ENCODE data around the gene ELAVL2. TPM values are rescaled to one million over a fixed set of nuclear protein-coding genes. Genes with fewer than 3 reads are reported as not detected.

Gene ELAVL2
- total and polyA plus RNA-seq, 9 donors = 2.1 to 5.6 (median 3.6) TPM

DNA sequence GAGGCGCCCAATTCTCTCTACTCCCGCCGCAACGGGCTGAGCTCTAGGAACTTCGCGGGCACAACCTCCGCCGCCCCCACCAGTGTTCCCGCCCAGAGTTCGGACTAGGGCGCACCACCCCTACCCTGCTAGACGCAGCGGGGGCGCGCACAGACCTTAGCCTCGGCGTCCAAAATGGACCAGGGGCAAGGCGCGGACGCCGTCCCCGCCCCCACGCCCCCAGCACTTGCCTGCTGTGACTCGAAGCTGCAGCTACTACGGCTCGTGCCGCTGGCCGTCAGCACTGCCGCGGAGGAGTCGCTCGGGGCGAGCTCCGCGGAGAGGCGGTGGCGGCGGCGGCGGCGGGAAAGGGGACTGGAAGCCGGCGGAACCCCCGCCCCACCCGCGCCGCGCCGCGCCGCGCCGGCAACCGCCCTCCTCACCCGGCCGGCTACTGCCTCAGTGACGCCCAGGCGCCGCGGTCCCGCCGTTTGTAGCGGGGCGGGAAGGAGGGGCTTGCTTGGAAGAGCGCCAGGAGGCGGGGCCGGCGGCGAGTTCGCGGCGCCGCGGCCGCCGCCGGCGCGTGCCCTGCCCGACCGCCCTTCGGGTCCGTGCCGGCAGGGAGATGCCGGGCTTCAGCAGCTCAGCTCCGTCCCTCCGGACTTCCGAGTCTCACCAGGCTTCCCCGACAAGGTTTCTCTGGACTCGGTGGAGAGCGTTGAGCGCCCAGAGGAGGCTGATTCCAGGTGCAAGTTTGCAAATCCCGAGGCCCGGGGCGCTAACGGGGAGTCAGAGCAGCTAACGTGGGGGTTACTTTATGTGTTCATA, 4.5 kb downstream of the ELAVL2 start:
- WGBS (ENCODE audit: insufficient coverage) = under 1% methylated on average over 88 of the region's 97 CpGs
- no peaks in the 10 kb centered on the region for H3K36me3 ChIP-seq (ENCODE audit: control insufficient read depth, insufficient read depth, low read length)
- DNase-seq = peak; percentile 69
- H3K4me1 ChIP-seq (ENCODE audit: control insufficient read depth, insufficient read depth, low read length) = peaks cover 30% of the 10 kb centered on the region
- no peaks in the 10 kb centered on the region for H3K9me3 ChIP-seq (replicated peaks; ENCODE audit: control insufficient read depth, low read depth, low read length)
- no peak overlapping the region for H3K27ac ChIP-seq (ENCODE audit: low read length)
- H3K27me3 ChIP-seq (ENCODE audit: control insufficient read depth, insufficient read depth, low read length) = peaks cover 48% of the 10 kb centered on the region
- H3K4me3 ChIP-seq (ENCODE audit: low read length) = peak overlapping the region; percentile 56

DNA sequence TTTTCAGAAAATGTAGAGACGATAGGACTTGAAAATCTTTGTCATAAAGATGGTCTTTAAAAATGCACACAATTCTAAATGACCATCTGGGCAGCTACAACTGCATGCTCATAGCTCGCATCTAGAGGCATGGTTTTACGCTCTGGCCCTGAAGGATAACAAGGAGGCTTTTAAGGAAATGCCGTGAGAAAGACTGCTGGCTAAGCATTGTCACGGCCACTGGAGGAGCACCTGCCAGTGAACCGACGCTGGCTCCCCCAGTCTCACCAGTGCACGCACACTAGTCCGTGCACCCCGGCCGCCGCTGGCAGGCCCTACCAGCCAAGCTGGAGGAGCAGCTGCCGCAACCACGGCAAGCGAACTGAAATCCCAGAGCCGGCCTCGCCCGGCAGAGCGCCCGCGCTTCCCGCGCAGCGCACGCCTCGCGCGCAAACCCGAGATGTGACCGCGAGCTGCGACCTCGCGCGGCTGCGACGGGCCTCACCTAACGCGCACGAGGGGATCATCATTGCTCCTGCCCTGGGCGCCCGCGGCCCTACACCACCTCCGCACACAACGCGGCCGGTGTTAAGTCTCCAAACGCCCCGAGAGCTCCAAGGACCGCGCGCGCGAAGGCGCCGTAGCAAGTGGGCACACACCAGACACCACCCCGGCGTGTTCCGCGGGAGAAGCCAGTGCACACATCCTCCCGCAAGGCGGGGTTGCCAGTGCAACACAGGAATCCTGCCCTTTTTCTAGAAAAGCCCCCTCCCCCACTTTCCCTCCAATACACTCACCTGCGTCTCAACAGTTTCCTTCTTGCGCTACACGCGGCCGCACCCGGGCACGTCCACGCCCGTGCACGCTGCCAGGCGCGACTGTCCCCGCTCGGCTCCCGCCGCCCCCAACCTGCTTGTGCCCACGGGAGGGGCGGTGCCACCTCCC, 5.3 kb downstream of the ELAVL2 start:
- H3K27ac ChIP-seq (ENCODE audit: low read length) = no peak overlapping the region
- peaks cover 48% of the 10 kb centered on the region for H3K27me3 ChIP-seq (ENCODE audit: control insufficient read depth, insufficient read depth, low read length)
- H3K4me1 ChIP-seq (ENCODE audit: control insufficient read depth, insufficient read depth, low read length) = peaks cover 30% of the 10 kb centered on the region
- DNase-seq = peak; percentile 38
- under 1% methylated on average over 79 of the region's 80 CpGs for WGBS (ENCODE audit: insufficient coverage)
- H3K9me3 ChIP-seq (replicated peaks; ENCODE audit: control insufficient read depth, low read depth, low read length) = no peaks in the 10 kb centered on the region
- H3K36me3 ChIP-seq (ENCODE audit: control insufficient read depth, insufficient read depth, low read length) = no peaks in the 10 kb centered on the region
- H3K4me3 ChIP-seq (ENCODE audit: low read length) = peak overlapping the region; percentile 56

DNA sequence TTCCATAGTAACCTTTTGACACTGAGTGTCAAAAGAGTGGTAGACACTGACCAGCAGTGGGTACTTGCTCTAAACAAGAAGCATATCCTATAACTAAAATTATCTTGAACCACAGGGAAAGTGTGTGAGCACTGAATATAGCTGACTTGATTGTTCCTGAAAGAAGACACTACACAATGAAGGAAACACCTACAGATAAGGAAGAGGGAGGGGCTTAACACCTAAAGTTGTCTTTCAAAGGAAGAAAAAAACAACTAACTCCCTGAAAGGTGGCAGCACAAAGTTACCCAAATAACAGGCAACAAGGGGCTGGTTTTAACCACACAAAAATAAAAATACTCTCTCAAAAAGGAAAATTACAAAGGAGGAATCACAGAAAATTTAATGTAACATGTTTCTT, 6.6 kb downstream of the ELAVL2 start:
- peaks cover 38% of the 10 kb centered on the region for H3K27me3 ChIP-seq (ENCODE audit: control insufficient read depth, insufficient read depth, low read length)
- no peaks in the 10 kb centered on the region for H3K9me3 ChIP-seq (replicated peaks; ENCODE audit: control insufficient read depth, low read depth, low read length)
- H3K27ac ChIP-seq (ENCODE audit: low read length) = no peak overlapping the region
- no peaks in the 10 kb centered on the region for H3K36me3 ChIP-seq (ENCODE audit: control insufficient read depth, insufficient read depth, low read length)
- DNase-seq = no peak
- no peak overlapping the region for H3K4me3 ChIP-seq (ENCODE audit: low read length)
- peaks cover 22% of the 10 kb centered on the region for H3K4me1 ChIP-seq (ENCODE audit: control insufficient read depth, insufficient read depth, low read length)

DNA sequence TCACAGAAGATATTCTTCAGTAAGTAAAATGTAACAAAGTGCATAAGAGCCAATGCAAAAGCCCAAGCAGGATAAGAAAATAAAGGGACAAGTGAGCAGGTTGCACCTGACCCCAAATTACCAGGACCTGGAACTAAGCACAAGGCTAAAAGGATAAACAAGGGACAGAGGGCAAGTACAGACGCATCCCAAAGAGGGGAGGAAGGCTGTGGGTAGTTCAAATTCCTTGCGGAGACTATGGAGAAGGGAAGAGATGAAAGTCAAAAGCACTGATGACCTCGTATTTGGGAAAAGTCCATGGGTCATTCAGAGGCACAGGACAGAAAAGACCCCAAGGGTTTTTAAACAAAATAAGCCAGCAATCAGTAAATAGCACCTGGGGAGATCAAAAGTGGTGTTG, 11.8 kb downstream of the ELAVL2 start:
- WGBS (ENCODE audit: insufficient coverage) = 79% methylated on average over 2 of the region's 3 CpGs

DNA sequence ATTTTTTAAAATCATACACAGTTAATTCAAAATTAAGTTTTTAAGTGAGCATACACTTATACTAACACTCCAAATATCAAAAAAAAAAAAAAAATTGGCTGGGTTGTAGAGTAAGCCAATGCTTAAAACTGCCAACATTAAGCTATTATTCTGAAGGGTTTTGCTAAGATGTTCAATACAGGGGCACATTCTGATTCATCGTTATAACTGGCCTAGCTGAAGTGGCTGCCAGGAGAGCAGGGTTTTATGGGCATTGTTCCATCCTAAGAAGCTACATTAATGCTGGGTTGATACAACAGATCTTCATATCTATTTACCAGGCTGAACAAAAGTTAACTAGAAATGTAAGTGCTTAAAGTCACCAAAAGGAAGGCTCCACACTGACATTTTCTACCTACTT, 13.4 kb downstream of the ELAVL2 start:
- DNase-seq = no peak
- no peaks in the 10 kb centered on the region for H3K36me3 ChIP-seq (ENCODE audit: control insufficient read depth, insufficient read depth, low read length)
- no peaks in the 10 kb centered on the region for H3K9me3 ChIP-seq (replicated peaks; ENCODE audit: control insufficient read depth, low read depth, low read length)
- WGBS (ENCODE audit: insufficient coverage) = no CpG with 5 or more reads among the region's 1 CpG
- H3K4me3 ChIP-seq (ENCODE audit: low read length) = no peak overlapping the region
- no peak overlapping the region for H3K27ac ChIP-seq (ENCODE audit: low read length)
- H3K4me1 ChIP-seq (ENCODE audit: control insufficient read depth, insufficient read depth, low read length) = no peaks in the 10 kb centered on the region
- no peaks in the 10 kb centered on the region for H3K27me3 ChIP-seq (ENCODE audit: control insufficient read depth, insufficient read depth, low read length)

More for the DNA sequence above, 11.8 kb downstream of the ELAVL2 start:
- H3K4me3 ChIP-seq (ENCODE audit: low read length) = no peak overlapping the region
- no peaks in the 10 kb centered on the region for H3K36me3 ChIP-seq (ENCODE audit: control insufficient read depth, insufficient read depth, low read length)
- H3K4me1 ChIP-seq (ENCODE audit: control insufficient read depth, insufficient read depth, low read length) = no peaks in the 10 kb centered on the region
- no peaks in the 10 kb centered on the region for H3K9me3 ChIP-seq (replicated peaks; ENCODE audit: control insufficient read depth, low read depth, low read length)
- DNase-seq = no peak
- H3K27ac ChIP-seq (ENCODE audit: low read length) = no peak overlapping the region
- H3K27me3 ChIP-seq (ENCODE audit: control insufficient read depth, insufficient read depth, low read length) = no peaks in the 10 kb centered on the region

DNA sequence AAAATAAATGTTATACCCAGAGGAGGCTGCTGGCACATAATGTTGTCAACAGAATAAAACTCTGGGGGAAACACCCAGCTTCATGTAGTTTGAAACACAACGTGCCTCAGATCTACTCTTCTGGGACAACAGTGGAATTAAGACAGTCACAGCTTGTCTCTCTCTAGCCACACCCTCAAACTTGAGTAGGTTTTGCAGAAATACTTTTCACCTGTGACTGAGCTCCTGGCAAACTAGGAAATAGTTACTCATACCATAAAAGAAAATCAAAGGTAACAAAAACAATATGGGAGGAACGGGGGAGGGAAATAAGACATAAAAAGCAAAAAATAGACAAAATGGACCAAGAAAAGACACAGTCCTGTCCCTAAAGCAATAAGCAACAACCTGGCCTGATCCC, 14.4 kb downstream of the ELAVL2 start:
- Histone ChIP-seq H3K4me1 (ENCODE audit: control insufficient read depth, insufficient read depth, low read length) (no peaks in the 10 kb centered on the region), H3K27me3 (ENCODE audit: control insufficient read depth, insufficient read depth, low read length) (no peaks in the 10 kb centered on the region), H3K4me3 (ENCODE audit: low read length) (no peak overlapping the region), H3K27ac (ENCODE audit: low read length) (no peak overlapping the region), H3K36me3 (ENCODE audit: control insufficient read depth, insufficient read depth, low read length) (no peaks in the 10 kb centered on the region), H3K9me3 (replicated peaks; ENCODE audit: control insufficient read depth, low read depth, low read length) (no peaks in the 10 kb centered on the region)
- no CpG with 5 or more reads among the region's 2 CpGs for WGBS (ENCODE audit: insufficient coverage)
- no peak for DNase-seq

DNA sequence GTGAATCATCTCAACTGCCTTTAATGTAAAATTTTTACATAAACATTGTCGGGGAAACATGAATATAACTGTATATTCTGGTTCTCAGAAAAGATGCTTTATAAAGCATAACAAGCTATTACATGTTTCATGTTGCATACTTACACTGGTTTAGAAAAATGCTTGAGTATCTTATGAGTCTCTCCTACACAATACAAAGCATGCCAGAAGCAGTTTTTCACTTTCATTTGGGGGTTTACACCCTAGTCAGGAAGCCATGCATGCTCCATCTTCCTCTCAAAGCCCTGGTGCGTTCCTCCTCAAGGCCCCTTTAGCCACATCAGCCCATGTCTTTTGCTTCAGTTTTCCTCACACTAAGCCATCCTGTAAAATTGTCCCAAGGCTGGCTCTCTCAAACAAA, 22.8 kb downstream of the ELAVL2 start:
- H3K4me1 ChIP-seq (ENCODE audit: control insufficient read depth, insufficient read depth, low read length) = no peaks in the 10 kb centered on the region
- 86% methylated on average over 1 of the region's 2 CpGs for WGBS (ENCODE audit: insufficient coverage)
- H3K27ac ChIP-seq (ENCODE audit: low read length) = no peak overlapping the region
- no peaks in the 10 kb centered on the region for H3K36me3 ChIP-seq (ENCODE audit: control insufficient read depth, insufficient read depth, low read length)
- H3K4me3 ChIP-seq (ENCODE audit: low read length) = no peak overlapping the region
- no peaks in the 10 kb centered on the region for H3K27me3 ChIP-seq (ENCODE audit: control insufficient read depth, insufficient read depth, low read length)
- H3K9me3 ChIP-seq (replicated peaks; ENCODE audit: control insufficient read depth, low read depth, low read length) = no peaks in the 10 kb centered on the region
- no peak for DNase-seq

DNA sequence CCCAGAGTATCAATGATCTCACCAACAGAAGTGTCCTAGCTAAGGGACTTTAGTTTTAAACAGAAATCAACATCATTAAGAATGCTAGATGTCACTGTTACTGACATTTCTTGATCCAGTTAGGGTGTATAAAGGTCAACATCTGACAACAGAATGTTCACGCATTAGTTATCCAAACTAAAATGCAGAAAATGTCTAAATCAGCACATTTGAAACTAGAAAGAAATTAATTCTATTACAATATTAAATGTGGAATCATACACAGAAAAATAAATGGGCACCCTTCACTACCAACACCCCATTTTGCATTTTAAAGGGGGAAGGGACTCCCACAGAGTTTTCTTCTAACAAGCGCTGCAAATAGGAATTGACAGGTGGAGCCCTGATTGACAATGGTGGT, 24.5 kb downstream of the ELAVL2 start:
- H3K4me3 ChIP-seq (ENCODE audit: low read length) = no peak overlapping the region
- no CpG with 5 or more reads among the region's 2 CpGs for WGBS (ENCODE audit: insufficient coverage)
- no peaks in the 10 kb centered on the region for H3K36me3 ChIP-seq (ENCODE audit: control insufficient read depth, insufficient read depth, low read length)
- no peaks in the 10 kb centered on the region for H3K27me3 ChIP-seq (ENCODE audit: control insufficient read depth, insufficient read depth, low read length)
- DNase-seq = no peak
- H3K4me1 ChIP-seq (ENCODE audit: control insufficient read depth, insufficient read depth, low read length) = no peaks in the 10 kb centered on the region
- H3K27ac ChIP-seq (ENCODE audit: low read length) = no peak overlapping the region
- no peaks in the 10 kb centered on the region for H3K9me3 ChIP-seq (replicated peaks; ENCODE audit: control insufficient read depth, low read depth, low read length)

DNA sequence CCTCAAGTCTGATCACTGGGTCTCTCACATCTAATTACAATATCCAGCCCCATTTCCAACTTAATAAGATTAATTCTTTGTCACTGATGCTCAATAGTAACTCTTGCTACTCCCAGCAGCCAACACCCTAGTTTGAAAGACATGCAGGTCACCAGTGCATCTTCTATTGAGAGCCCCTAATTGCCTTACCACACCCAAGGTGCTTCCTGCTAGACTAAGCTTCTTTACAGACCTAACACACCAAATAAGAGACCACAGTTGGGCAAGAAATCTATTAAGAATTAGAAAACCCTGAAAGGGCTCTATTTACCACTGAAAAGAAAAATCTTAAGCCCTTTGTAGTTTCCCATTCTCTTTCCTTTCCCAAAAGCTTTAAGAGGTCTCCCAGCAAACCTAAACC, 26.5 kb downstream of the ELAVL2 start:
- DNase-seq = no peak
- Histone ChIP-seq H3K4me1 (ENCODE audit: control insufficient read depth, insufficient read depth, low read length) (no peaks in the 10 kb centered on the region), H3K36me3 (ENCODE audit: control insufficient read depth, insufficient read depth, low read length) (no peaks in the 10 kb centered on the region), H3K9me3 (replicated peaks; ENCODE audit: control insufficient read depth, low read depth, low read length) (no peaks in the 10 kb centered on the region), H3K27ac (ENCODE audit: low read length) (no peak overlapping the region), H3K27me3 (ENCODE audit: control insufficient read depth, insufficient read depth, low read length) (no peaks in the 10 kb centered on the region), H3K4me3 (ENCODE audit: low read length) (no peak overlapping the region)

DNA sequence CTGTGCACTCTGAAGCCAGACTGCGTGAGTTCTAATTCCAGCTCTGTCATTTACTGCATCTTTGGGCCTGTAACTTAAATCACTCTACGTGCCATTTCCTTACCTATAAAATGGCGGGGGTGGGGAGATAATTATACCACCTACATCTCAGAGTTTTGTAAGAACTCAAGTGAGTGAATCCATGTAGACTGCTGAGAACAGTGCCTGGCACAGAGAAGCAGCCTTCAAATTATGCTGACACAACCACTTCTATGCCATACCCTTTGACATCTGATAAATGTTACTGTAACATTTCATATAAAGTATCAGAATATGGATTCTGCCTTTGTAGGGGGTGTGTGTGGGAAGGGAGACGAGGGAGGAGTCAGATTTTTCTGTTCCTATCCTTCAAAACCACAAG, 27.7 kb downstream of the ELAVL2 start:
- no CpG with 5 or more reads among the region's 4 CpGs for WGBS (ENCODE audit: insufficient coverage)
- H3K4me3 ChIP-seq (ENCODE audit: low read length) = no peak overlapping the region
- DNase-seq = no peak
- H3K36me3 ChIP-seq (ENCODE audit: control insufficient read depth, insufficient read depth, low read length) = no peaks in the 10 kb centered on the region
- H3K27ac ChIP-seq (ENCODE audit: low read length) = no peak overlapping the region
- H3K4me1 ChIP-seq (ENCODE audit: control insufficient read depth, insufficient read depth, low read length) = no peaks in the 10 kb centered on the region
- H3K27me3 ChIP-seq (ENCODE audit: control insufficient read depth, insufficient read depth, low read length) = no peaks in the 10 kb centered on the region
- no peaks in the 10 kb centered on the region for H3K9me3 ChIP-seq (replicated peaks; ENCODE audit: control insufficient read depth, low read depth, low read length)

Measured in muscle of leg (tissue), 11 donors.